CD14-positive monocyte (primary cell): ENCODE measurements around the gene ELAVL2. TPM values are rescaled to one million over a fixed set of nuclear protein-coding genes. Genes with fewer than 3 reads are reported as not detected.

ENCODE experiments used
- DNase-seq, 3 donors: peaks; one replicate each; pipeline ENCODE4 v3.0.0-alpha.2; 2011 to 2022
- H2AFZ ChIP-seq: 2 replicates; pipeline ENCODE4 v1.6.0; 2012; ENCODE audit warnings: mild to moderate bottlenecking, low read depth, low read length, inconsistent platforms; ENCODE audit not compliant: insufficient read depth, poor library complexity, severe bottlenecking
- H3K27ac ChIP-seq, 2 donors: 1 replicate in 1 of 2; 2 replicates in 1 of 2; pipeline ENCODE4 v1.5.1; 2012 to 2013; ENCODE audit warnings: low read length in 2 of 2, control low read depth in 1 of 2, inconsistent platforms in 1 of 2, low read depth in 1 of 2, mild to moderate bottlenecking in 1 of 2
- H3K27me3 ChIP-seq, 2 donors: one replicate each; pipeline versions ENCODE4 v1.6.0 to v1.6.1; 2011 to 2013; ENCODE audit warnings: low read length in 2 of 2; ENCODE audit not compliant: control insufficient read depth in 2 of 2, insufficient read depth in 2 of 2
- H3K36me3 ChIP-seq, 2 donors: replicated peaks in 1 of 2; 1 replicate in 1 of 2; 2 replicates in 1 of 2; pipeline versions ENCODE4 v1.5.1 to v1.6.1; 2012 to 2013; ENCODE audit warnings: low read length in 2 of 2, control low read depth in 1 of 2, inconsistent platforms in 1 of 2, mild to moderate bottlenecking in 1 of 2; ENCODE audit not compliant: insufficient read depth in 2 of 2, control insufficient read depth in 1 of 2
- H3K4me1 ChIP-seq, 2 donors: 1 replicate in 1 of 2; 2 replicates in 1 of 2; pipeline versions ENCODE4 v1.5.1 to v1.6.1; 2012 to 2013; ENCODE audit warnings: low read length in 2 of 2, control low read depth in 1 of 2, inconsistent platforms in 1 of 2, mild to moderate bottlenecking in 1 of 2, moderate library complexity in 1 of 2; ENCODE audit not compliant: insufficient read depth in 2 of 2, control insufficient read depth in 1 of 2
- H3K4me2 ChIP-seq: replicated peaks from 2 replicates; pipeline ENCODE3; 2012; ENCODE audit warnings: low read length, moderate library complexity, mild to moderate bottlenecking; ENCODE audit not compliant: poor library complexity, severe bottlenecking; ENCODE audit errors: extremely low read depth
- H3K4me3 ChIP-seq, 3 experiments: fragments of 200-600 bp in 1 of 3; sonication (generic) in 1 of 3; replicated peaks in 1 of 3; 1 replicate in 2 of 3; 2 replicates in 1 of 3; pipeline ENCODE4 v1.5.1; 2011 to 2013; ENCODE audit warnings: low read length in 3 of 3, mild to moderate bottlenecking in 3 of 3, control low read depth in 2 of 3, low read depth in 2 of 3, inconsistent platforms in 1 of 3, moderate library complexity in 1 of 3
- H3K79me2 ChIP-seq: 2 replicates; pipeline ENCODE4 v1.6.0; 2012; ENCODE audit warnings: mild to moderate bottlenecking, control low read depth, inconsistent platforms, low read length, moderate library complexity; ENCODE audit not compliant: insufficient read depth
- H3K9ac ChIP-seq: 2 replicates; pipeline ENCODE4 v1.6.0; 2017; ENCODE audit warnings: low read length, mild to moderate bottlenecking; ENCODE audit not compliant: insufficient read depth, poor library complexity, severe bottlenecking
- H3K9me3 ChIP-seq, 2 donors: replicated peaks in 1 of 2; 1 replicate in 1 of 2; 2 replicates in 1 of 2; pipeline versions ENCODE4 v1.5.1 to v1.6.1; 2012 to 2013; ENCODE audit warnings: low read length in 2 of 2, control low read depth in 1 of 2; ENCODE audit not compliant: control insufficient read depth in 1 of 2, insufficient read depth in 1 of 2
- H4K20me1 ChIP-seq: 2 replicates; pipeline ENCODE4 v1.6.0; 2012; ENCODE audit warnings: mild to moderate bottlenecking, low read length, control low read depth, moderate library complexity; ENCODE audit not compliant: insufficient read depth
- H3K27ac Mint-ChIP-seq, 7 donors: one replicate each; pipeline ENCODE4 v1.8.0; 2020; ENCODE audit warnings: mild to moderate bottlenecking in 7 of 7, mixed read lengths in 7 of 7, moderate library complexity in 6 of 7, inconsistent platforms in 2 of 7
- H3K27me3 Mint-ChIP-seq, 3 donors: one replicate each; pipeline ENCODE4 v1.8.0; 2021 to 2022; ENCODE audit warnings: low read depth in 3 of 3, mild to moderate bottlenecking in 3 of 3, mixed read lengths in 3 of 3, moderate library complexity in 3 of 3, inconsistent platforms in 1 of 3
- H3K36me3 Mint-ChIP-seq, 2 donors: one replicate each; pipeline ENCODE4 v1.8.0; 2020; ENCODE audit warnings: mixed read lengths in 2 of 2, inconsistent platforms in 1 of 2, mild to moderate bottlenecking in 1 of 2
- H3K4me1 Mint-ChIP-seq: one replicate; pipeline ENCODE4 v1.8.0; 2020; ENCODE audit warnings: mild to moderate bottlenecking, mixed read lengths
- H3K4me3 Mint-ChIP-seq, 2 donors: one replicate each; pipeline ENCODE4 v1.8.0; 2020; ENCODE audit warnings: mild to moderate bottlenecking in 2 of 2, mixed read lengths in 2 of 2, moderate library complexity in 1 of 2
- H3K9me3 Mint-ChIP-seq, 7 donors: one replicate each; pipeline ENCODE4 v1.8.0; 2020 to 2022; ENCODE audit warnings: mixed read lengths in 7 of 7, mild to moderate bottlenecking in 6 of 7, moderate library complexity in 6 of 7, inconsistent platforms in 2 of 7
- CTCF ChIP-seq: fragments of 200-600 bp; IDR thresholded peaks from one replicate; pipeline ENCODE4 v1.8.0; 2022; ENCODE audit warnings: antibody characterized with exemption, mild to moderate bottlenecking
- WGBS: methylation state at CpG from one replicate; pipeline ENCODE4 v1.1.5; 2013; ENCODE audit warnings: missing lambda C conversion rate; ENCODE audit not compliant: insufficient coverage; 5-methylcytosine and 5-hydroxymethylcytosine counted together
- intact Hi-C, 2 donors: fragments of 100-400 bp; cut with micrococcal nuclease; formaldehyde crosslinking; loops; one replicate each; pipeline versions ENCODE4 v1.15.0 to v1.15.1; 2023
- polyA plus RNA-seq, 3 donors: library from polyadenylated mRNA; depleted of rRNA in 1 of 3; unstranded in 2 of 3; stranded (reverse) in 1 of 3; fragments of 300-500 nt in 2 of 3; fragments of >200 nt in 1 of 3; fragmentation: Illumina TruSeq in 2 of 3; gene quantifications; 1 replicate in 2 of 3; 2 replicates in 1 of 3; pipeline ENCODE4 v1.2.3, GENCODE V29; 2012 to 2021

Gene ELAVL2
- polyA plus RNA-seq, 3 donors = not detected

- Histone ChIP-seq H3K27me3 (peaks cover 0 to 11% of the 10 kb centered on the region in 2 donors), H3K4me2 (no peak overlapping the region), H3K27ac (no peak overlapping the region), H3K36me3 (no peaks in the 10 kb centered on the region), H4K20me1 (no peaks in the 10 kb centered on the region), H3K9me3 (peaks cover 4 to 7% of the 10 kb centered on the region in 2 donors), H3K4me1 (no peaks in the 10 kb centered on the region), H3K9ac (no peak overlapping the region), H2AFZ (no peak overlapping the region), H3K4me3 (no peak overlapping the region), H3K79me2 (no peaks in the 10 kb centered on the region)
- Mint-ChIP-seq H3K27me3 (peaks cover 8 to 13% (median 9%) of the 10 kb centered on the region in 3 donors), H3K36me3 (no peaks in the 10 kb centered on the region), H3K4me1 (no peaks in the 10 kb centered on the region), H3K27ac (no peak overlapping the region), H3K4me3 (no peak overlapping the region), H3K9me3 (peaks cover 4 to 12% (median 7%) of the 10 kb centered on the region in 7 donors)
- no peak for TF ChIP-seq CTCF
- intact Hi-C loops = loop anchor here in 1 of 2 donors (10.0 kb wide), 1 partner anchor 61 kb away; no protein-coding TSS in a partner anchor
- no peak for DNase-seq
- 100% methylated on average over 3 of the region's 5 CpGs for WGBS
Measured at GRCh38 chr9:23855873-23856604, 30.0 kb upstream of the ELAVL2 start.

- 3% methylated on average over 56 of the region's 62 CpGs for WGBS
- TF ChIP-seq CTCF = no peak
- Histone ChIP-seq H3K9me3 (peaks cover 10% of the 10 kb centered on the region in 2 donors), H3K9ac (no peak overlapping the region), H3K36me3 (no peaks in the 10 kb centered on the region), H4K20me1 (no peaks in the 10 kb centered on the region), H3K4me1 (no peaks in the 10 kb centered on the region), H3K27ac (no peak overlapping the region), H3K27me3 (peaks cover 2 to 30% of the 10 kb centered on the region in 2 donors), H3K79me2 (no peaks in the 10 kb centered on the region), H3K4me2 (no peak overlapping the region), H2AFZ (no peak overlapping the region), H3K4me3 (no peak overlapping the region)
- peak overlapping the region in 1 of 2 donors; percentile 72 for H3K4me3 Mint-ChIP-seq
- no peak for DNase-seq
- H3K9me3 Mint-ChIP-seq = peaks cover 7 to 23% (median 13%) of the 10 kb centered on the region in 7 donors
- H3K4me1 Mint-ChIP-seq = no peaks in the 10 kb centered on the region
- H3K27me3 Mint-ChIP-seq = peaks cover 25 to 34% (median 25%) of the 10 kb centered on the region in 3 donors
- intact Hi-C loops = loop anchor here in 1 of 2 donors (10.0 kb wide), 1 partner anchor 56 kb away; no protein-coding TSS in a partner anchor
- peak overlapping the region in 2 of 7 donors; percentile 59 to 61 for H3K27ac Mint-ChIP-seq
- H3K36me3 Mint-ChIP-seq = peaks cover 0 to 4% of the 10 kb centered on the region in 2 donors
Measured at GRCh38 chr9:23850690-23851629, 24.9 kb upstream of the ELAVL2 start.
